Thymus (tissue), 11 donors: ENCODE measurements around the gene CCDC6. TPM values are rescaled to one million over a fixed set of nuclear protein-coding genes. Genes with fewer than 3 reads are reported as not detected.
A peak's percentile ranks its signal among the peaks of the same experiment; 100 is the strongest.

Experiments
- DNase-seq, 9 donors: peaks; one replicate each; pipeline ENCODE4 v3.0.0-alpha.2; 2013; ENCODE audit warnings: low spot score in 9 of 9, low read depth in 6 of 9, missing footprints in 1 of 9
- H3K27ac ChIP-seq, 2 donors: one replicate each; pipeline ENCODE4 v1.5.1; 2013; ENCODE audit warnings: control low read depth in 1 of 2, low read depth in 1 of 2, low read length in 1 of 2, mild to moderate bottlenecking in 1 of 2, moderate library complexity in 1 of 2
- H3K27me3 ChIP-seq, 2 donors: one replicate each; pipeline ENCODE4 v1.5.1; 2013; ENCODE audit warnings: low read length in 1 of 2; ENCODE audit not compliant: control insufficient read depth in 2 of 2, insufficient read depth in 1 of 2
- H3K36me3 ChIP-seq, 2 donors: one replicate each; pipeline ENCODE4 v1.5.1; 2013; ENCODE audit warnings: low read length in 1 of 2, mild to moderate bottlenecking in 1 of 2, moderate library complexity in 1 of 2; ENCODE audit not compliant: control insufficient read depth in 2 of 2, insufficient read depth in 2 of 2
- H3K4me1 ChIP-seq, 2 donors: one replicate each; pipeline ENCODE4 v1.5.1; 2013; ENCODE audit warnings: low read length in 2 of 2; ENCODE audit not compliant: control insufficient read depth in 2 of 2, insufficient read depth in 2 of 2
- H3K4me3 ChIP-seq, 2 donors: one replicate each; pipeline ENCODE4 v1.5.1; 2013; ENCODE audit warnings: low read length in 2 of 2, control low read depth in 1 of 2, mild to moderate bottlenecking in 1 of 2
- H3K9me3 ChIP-seq, 2 donors: one replicate each; pipeline ENCODE4 v1.5.1; 2013; ENCODE audit warnings: low read length in 1 of 2, mild to moderate bottlenecking in 1 of 2; ENCODE audit not compliant: control insufficient read depth in 2 of 2, insufficient read depth in 1 of 2
- WGBS: extraction: QIAGEN DNeasy Blood & Tissue Kit; methylation state at CpG from one replicate; pipeline ENCODE4 v1.1.7; 2013; 5-methylcytosine and 5-hydroxymethylcytosine counted together
- polyA plus RNA-seq: library from polyadenylated mRNA; stranded (reverse); fragments of 200-250 nt; gene quantifications from one replicate; pipeline ENCODE4 v1.2.3, GENCODE V29; 2013
- total RNA-seq: library from RNA; stranded (reverse); fragments of 120-200 nt; gene quantifications from one replicate; pipeline ENCODE4 v1.2.4, GENCODE V29; 2013
- donor health status: healthy.

CCDC6 gene
- total and polyA plus RNA-seq, 2 donors, result 9.3 to 19.9 TPM

DNA sequence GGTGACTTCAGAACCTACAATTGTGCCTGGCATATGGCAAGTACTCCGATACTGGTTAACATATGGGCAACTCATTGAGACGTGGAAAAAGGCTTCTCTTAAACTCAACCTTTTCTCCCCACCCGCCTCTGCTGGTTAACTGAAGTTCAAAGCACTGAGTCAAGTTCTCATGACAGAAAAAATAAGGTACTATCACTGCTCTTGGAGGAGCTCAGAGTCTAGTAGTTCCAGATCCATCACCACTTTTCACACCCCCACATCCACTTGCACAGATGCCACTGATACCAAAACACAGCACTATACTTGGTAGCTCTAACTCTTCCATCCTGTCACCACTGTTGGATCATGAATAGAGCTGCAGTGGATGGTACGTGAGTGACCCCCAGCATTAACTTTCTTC is 36.2 kb downstream of the CCDC6 start:
- 90% methylated on average over 4 of the region's 4 CpGs for whole genome bisulfite sequencing
- H3K4me3 ChIP-seq, result no peak overlapping the region
- no peaks in the 10 kb centered on the region for H3K27me3 ChIP-seq
- DNase-seq, result peak in 1 of 9 donors; percentile 15
- H3K9me3 ChIP-seq, result no peaks in the 10 kb centered on the region
- H3K36me3 ChIP-seq, result no peaks in the 10 kb centered on the region
- H3K27ac ChIP-seq, result no peak overlapping the region
- peaks cover 16 to 28% of the 10 kb centered on the region in 2 donors for H3K4me1 ChIP-seq

DNA sequence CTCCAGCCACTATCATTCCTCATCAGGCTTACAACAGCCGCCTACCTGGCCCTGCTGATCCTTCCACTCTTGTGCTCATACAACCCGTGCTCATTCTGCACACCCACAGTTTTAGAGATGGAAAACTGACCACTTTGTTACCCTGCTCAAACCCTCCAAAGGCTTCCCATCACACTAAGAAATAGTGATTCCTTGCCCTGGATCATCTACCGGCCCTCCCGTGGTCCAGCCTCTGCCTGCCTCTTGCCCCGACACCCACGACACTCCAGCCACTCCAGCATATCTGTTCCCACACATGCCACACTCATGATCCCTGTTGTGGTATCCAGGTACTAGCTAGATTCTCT is 36.8 kb downstream of the CCDC6 start:
- H3K27ac ChIP-seq, result no peak overlapping the region
- H3K27me3 ChIP-seq, result no peaks in the 10 kb centered on the region
- no peaks in the 10 kb centered on the region for H3K36me3 ChIP-seq
- H3K9me3 ChIP-seq, result no peaks in the 10 kb centered on the region
- no peak for DNase-seq
- WGBS, result 99% methylated on average over 6 of the region's 6 CpGs
- no peak overlapping the region for H3K4me3 ChIP-seq
- peaks cover 22 to 34% of the 10 kb centered on the region in 2 donors for H3K4me1 ChIP-seq

DNA sequence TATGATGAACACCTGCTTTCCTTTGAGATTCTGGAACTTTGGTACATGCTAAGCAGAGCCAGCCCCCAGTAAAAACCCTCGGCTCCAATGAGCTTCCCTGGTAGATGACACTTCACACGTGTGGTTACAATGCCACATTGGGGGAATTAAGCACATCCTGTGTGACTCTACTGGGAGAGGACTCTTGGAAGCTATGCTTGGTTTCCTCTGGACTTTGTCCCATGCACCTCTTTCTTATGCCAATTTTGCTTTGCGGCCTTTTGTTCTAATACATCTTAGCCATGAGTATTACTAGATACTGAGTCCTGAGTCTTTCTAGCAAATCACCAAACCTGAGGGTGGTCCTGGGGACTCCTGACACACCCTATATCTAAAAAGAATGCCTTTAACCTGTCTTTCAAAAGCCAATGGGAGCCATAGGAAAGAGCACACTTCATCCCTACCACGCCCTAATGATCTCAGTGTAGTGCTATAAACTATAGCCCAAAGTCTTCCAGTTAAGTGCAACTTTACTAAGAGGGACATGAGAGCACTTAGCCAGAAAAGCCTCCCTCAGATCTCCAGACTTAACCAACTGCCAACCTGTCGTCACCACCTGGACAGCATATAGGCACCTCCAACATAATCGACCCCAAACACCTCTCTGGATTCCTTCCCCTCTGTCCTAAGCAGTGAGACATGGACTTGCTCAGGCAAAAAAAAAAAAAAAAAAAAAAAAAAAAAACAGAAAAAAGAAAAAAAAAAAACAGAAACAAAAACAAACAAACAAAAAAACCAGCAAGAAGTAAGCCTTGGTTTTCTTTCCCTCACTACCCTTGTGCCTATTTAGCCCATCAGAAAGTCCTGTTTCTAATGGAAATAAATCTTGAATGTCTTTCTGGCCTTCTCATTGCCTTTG is 37.4 kb downstream of the CCDC6 start:
- H3K27me3 ChIP-seq, result no peaks in the 10 kb centered on the region
- H3K36me3 ChIP-seq, result no peaks in the 10 kb centered on the region
- no peak overlapping the region for H3K27ac ChIP-seq
- no peak for DNase-seq
- peaks cover 25 to 38% of the 10 kb centered on the region in 2 donors for H3K4me1 ChIP-seq
- no peaks in the 10 kb centered on the region for H3K9me3 ChIP-seq
- no peak overlapping the region for H3K4me3 ChIP-seq
- 95% methylated on average over 6 of the region's 6 CpGs for WGBS

DNA sequence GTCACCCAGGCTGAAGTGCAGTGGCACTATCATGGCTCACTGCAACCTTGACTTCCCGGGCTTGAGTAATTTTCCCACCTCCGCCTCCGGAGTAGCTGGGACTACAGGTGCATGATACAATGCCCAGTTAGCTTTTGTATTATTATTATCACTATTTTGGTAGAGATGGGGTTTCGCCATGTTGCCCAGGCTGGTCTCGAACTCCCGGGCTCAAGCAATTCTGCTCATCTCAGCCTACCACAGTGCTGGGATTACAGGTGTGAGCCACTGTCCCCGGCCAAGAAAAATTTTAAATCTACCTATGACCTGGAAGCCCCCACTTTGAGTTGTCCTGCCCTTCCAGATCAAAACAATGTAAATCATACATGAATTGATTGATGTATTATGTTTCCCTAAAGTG is 38.8 kb downstream of the CCDC6 start:
- no peaks in the 10 kb centered on the region for H3K36me3 ChIP-seq
- no peaks in the 10 kb centered on the region for H3K27me3 ChIP-seq
- peaks cover 20 to 30% of the 10 kb centered on the region in 2 donors for H3K4me1 ChIP-seq
- whole genome bisulfite sequencing, result 97% methylated on average over 7 of the region's 7 CpGs
- no peak overlapping the region for H3K4me3 ChIP-seq
- no peak for DNase-seq
- no peak overlapping the region for H3K27ac ChIP-seq
- H3K9me3 ChIP-seq, result no peaks in the 10 kb centered on the region

DNA sequence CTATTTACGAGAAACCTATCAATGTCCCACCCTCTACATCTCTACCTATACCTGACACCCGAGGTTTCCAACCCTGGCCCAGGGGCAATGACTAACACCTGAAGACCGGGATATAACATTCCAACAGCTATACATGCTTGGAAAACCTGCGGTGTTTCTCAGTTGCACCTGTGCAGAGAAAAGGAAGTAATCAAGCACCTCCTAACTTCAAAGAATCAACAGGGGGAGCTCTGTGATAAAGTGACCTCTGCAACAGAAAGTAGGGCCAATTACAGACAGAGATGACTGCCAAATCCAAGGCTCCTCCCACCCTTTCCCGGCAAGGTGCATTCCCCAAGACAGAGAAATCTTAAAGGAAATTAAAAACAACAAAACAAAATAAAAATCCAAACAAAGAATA is 41.3 kb downstream of the CCDC6 start:
- H3K4me3 ChIP-seq, result peak overlapping the region in 1 of 2 donors; percentile 9
- H3K4me1 ChIP-seq, result peaks cover 20 to 24% of the 10 kb centered on the region in 2 donors
- WGBS, result 40% methylated on average over 5 of the region's 5 CpGs
- peak in 1 of 9 donors; percentile 51 for DNase-seq
- peak overlapping the region; percentile 40 to 65 for H3K27ac ChIP-seq
- no peaks in the 10 kb centered on the region for H3K36me3 ChIP-seq
- no peaks in the 10 kb centered on the region for H3K9me3 ChIP-seq
- no peaks in the 10 kb centered on the region for H3K27me3 ChIP-seq

DNA sequence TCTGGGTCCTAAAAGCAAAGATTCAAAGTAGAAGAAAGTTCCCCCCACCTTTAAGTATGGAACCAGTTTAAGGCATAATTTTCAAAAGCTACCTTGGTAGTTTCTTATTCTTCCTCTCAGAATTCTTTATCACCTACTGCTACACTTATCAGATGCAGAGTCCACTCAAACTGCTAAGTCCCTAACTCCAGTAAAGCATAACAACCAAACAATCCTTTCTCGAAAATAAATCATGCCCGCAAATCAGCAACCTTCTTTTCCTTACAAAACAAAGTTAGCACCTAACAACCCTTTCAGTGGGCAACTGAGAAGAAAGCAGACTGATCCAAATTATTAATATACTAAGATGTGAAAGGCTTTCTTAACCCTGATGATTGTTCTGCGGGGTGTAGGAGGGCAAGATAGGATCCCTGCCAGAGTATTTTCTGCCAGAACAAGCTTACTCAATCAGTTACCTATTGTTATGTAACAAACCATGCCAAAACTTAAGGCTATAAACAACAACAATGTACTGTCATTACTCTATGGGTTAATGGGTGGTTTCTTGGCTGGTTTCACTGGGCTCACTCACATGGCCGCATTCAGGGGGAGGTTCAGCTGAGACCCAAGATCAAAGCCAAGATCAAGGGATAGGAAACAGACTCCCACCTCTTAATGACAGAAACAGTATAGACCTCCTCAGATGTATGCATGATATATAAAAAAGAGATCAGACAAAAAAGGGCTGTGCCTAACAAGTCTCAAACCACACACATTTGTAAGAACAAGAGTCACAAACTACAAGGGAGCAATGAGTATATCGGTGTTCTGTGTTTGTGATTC is 42.0 kb downstream of the CCDC6 start:
- no peak overlapping the region for H3K4me3 ChIP-seq
- H3K27me3 ChIP-seq, result no peaks in the 10 kb centered on the region
- peaks cover 20 to 24% of the 10 kb centered on the region in 2 donors for H3K4me1 ChIP-seq
- no peaks in the 10 kb centered on the region for H3K9me3 ChIP-seq
- no peaks in the 10 kb centered on the region for H3K36me3 ChIP-seq
- 61% methylated on average over 5 of the region's 5 CpGs for WGBS
- H3K27ac ChIP-seq, result peak overlapping the region; percentile 40 to 65
- DNase-seq, result peak in 7 of 9 donors; percentile 26 to 76 (median 40)

DNA sequence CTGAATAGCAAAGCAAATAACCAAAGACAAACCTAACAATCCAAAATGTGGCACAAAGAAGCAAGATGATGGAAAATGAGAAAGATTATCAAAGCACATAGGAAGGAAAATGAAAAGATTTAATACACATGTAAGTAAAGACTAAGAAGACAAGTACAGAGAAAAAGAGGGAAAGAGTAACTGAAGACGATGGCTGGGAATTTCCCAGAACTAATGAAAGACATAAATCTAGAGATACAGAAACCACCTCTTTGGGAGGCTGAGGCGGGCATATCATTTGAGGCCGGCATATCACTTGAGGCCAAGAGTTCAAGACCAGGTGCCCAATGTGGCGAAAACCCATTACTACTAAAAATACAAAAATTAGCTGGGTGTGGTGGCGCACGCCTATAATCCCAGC is 46.8 kb downstream of the CCDC6 start:
- Histone ChIP-seq H3K4me3 (no peak overlapping the region), H3K4me1 (peaks cover 3 to 4% of the 10 kb centered on the region in 2 donors), H3K9me3 (no peaks in the 10 kb centered on the region), H3K36me3 (no peaks in the 10 kb centered on the region), H3K27ac (no peak overlapping the region), H3K27me3 (no peaks in the 10 kb centered on the region)
- DNase-seq, result no peak
- 93% methylated on average over 6 of the region's 6 CpGs for WGBS

DNA sequence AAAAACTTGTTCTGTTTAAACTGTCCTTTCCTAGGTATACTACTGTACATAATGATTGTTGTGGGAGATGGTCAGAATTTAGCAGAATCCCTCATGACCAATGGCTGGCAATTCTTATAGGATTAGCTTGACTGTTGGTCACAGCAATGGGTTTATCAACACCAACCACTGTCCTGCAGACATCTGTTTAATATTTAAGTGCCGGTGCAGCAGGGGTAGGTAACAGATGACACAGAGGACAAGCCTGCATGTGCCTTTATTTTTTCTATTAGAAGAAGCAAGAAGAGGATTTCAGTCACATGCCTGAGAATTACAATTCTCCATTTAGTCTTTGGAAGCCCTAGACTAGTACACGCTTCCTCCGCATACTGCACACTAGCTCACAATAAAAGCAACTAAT is 48.4 kb downstream of the CCDC6 start:
- H3K27me3 ChIP-seq, result no peaks in the 10 kb centered on the region
- H3K27ac ChIP-seq, result no peak overlapping the region
- no peaks in the 10 kb centered on the region for H3K4me1 ChIP-seq
- 99% methylated on average over 3 of the region's 3 CpGs for WGBS
- no peaks in the 10 kb centered on the region for H3K9me3 ChIP-seq
- no peaks in the 10 kb centered on the region for H3K36me3 ChIP-seq
- no peak overlapping the region for H3K4me3 ChIP-seq
- DNase-seq, result no peak

DNA sequence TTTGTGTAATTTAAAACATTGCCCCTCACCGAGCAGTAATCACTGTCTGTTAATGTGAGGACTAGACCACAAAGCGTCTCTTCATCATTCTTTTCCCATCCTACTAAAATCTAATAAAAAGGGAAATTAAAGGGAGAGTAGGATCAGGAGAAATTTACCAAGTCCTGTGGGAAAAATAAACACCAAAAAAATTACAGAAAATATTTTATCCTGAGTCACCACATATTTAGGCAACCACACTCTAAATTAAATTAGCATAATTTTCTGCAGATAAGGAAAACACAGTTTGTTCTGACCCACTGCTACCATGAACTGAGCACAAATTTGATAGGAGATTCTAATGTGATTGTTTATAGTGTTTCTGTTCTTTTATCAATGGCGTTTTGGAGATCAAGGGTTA is 49.3 kb downstream of the CCDC6 start:
- H3K9me3 ChIP-seq, result no peaks in the 10 kb centered on the region
- 97% methylated on average over 3 of the region's 3 CpGs for WGBS
- H3K36me3 ChIP-seq, result no peaks in the 10 kb centered on the region
- H3K27me3 ChIP-seq, result no peaks in the 10 kb centered on the region
- no peaks in the 10 kb centered on the region for H3K4me1 ChIP-seq
- DNase-seq, result no peak
- H3K27ac ChIP-seq, result no peak overlapping the region
- H3K4me3 ChIP-seq, result no peak overlapping the region
